Endothelial cell of hepatic sinusoid (primary cell): Measurements from ENCODE around the gene NEU4.
"Not testable (repeated sequence)": the region's sequence is repeated elsewhere in the genome, so short reads cannot be mapped to it uniquely, and the experiment has no call there.

Experiments used
- in situ Hi-C: cut with HindIII; loops from 2 replicates; pipeline ENCODE4 v1.10.0; 2017; ENCODE audit warnings: low sequenced_read_pairs

The NEU4 gene

DNA sequence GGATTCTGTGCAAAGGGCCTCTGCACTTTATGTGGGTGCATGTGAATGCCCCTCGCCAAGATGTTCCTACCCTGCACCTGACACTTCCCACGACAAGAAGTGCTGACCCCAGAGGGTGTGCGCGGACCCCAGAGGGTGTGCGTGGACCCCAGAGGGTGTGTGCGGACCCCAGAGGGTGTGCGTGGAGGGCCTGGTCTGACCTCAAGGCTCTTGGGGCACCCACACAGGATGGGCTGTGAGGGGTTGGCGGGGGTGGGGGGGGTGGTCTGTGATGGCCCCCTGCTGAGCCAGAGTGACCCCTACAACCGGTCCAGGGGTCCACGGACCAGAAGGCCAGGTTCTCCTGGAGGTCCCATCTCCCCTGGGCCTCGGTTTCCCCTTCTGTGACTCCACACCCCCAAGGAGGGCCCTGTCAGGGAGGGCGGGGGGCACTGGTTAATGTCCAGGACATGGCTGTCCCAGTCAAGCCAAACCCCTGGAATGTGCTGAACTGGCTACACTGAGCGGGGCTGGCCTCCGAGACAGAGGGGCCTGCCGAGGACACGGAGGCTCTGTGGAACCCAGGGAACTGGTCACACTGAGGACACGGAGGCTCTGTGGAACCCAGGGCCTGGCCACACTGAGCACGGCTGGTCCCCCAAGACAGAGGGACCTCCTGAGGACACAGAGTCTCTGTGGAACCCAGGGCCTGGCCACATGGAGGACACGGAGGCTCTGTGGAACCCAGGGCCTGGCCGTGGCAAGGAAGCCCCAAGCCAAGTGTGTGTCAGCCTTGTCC, 3.1 kb downstream of the NEU4 start:
- in situ Hi-C loops, result no loop called here

DNA sequence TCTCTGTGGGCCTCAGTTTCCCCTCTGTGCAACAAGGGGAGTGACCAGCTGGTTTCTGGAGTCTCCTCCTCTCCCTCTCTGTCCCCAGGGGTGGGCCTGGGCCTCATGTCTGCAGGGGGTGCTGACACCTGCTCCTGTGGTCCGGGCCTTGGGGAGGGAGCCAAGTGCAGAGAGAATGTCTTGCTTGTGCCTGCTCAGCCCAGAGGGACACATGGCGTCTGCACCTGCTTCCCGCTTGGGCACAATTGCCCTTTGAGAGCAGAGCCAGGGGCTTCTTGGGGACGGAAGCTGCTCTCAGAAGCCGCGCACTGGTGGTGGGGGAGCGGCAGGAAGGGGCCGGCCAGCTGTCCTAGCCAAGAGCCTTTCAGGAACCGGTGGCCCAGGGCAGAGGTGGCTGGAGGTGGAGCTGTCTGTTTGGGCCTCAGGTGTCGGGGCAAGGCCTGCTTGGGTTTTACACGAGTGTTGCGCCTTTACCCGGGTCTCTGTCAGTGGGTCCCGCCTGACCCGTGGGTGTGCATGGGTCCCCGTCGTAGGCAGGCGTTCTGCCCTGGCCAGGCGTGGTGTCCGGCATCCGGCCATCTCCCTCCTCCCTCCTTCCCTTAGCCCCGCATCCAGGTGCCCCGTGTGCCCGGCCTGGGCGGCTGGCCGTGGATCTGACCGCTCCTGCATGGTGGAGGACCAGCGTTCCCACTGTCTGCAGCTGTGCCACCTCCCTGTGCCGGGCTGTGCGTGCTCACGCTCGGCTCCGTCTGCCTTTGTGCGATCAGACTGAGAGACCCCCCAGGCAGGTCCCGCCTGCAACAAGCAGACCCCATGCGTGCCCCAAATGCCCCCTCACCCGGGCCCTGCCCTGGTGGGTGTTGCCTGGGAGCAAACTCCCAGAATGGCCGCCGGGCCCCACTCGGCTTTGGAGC, 4.0 kb downstream of the NEU4 start:
- in situ Hi-C loops, result no loop called here

- in situ Hi-C loops, result no loop called here
These were observed 4.8 kb downstream of the NEU4 start for GRCh38 chr2:241813644-241814392.

- in situ Hi-C loops, result no loop called here
These were observed 5.3 kb downstream of the NEU4 start for GRCh38 chr2:241814393-241814642.

GRCh38 chr2:241814643-241815476, 5.9 kb downstream of the NEU4 start:
- in situ Hi-C loops, result no loop called here

DNA sequence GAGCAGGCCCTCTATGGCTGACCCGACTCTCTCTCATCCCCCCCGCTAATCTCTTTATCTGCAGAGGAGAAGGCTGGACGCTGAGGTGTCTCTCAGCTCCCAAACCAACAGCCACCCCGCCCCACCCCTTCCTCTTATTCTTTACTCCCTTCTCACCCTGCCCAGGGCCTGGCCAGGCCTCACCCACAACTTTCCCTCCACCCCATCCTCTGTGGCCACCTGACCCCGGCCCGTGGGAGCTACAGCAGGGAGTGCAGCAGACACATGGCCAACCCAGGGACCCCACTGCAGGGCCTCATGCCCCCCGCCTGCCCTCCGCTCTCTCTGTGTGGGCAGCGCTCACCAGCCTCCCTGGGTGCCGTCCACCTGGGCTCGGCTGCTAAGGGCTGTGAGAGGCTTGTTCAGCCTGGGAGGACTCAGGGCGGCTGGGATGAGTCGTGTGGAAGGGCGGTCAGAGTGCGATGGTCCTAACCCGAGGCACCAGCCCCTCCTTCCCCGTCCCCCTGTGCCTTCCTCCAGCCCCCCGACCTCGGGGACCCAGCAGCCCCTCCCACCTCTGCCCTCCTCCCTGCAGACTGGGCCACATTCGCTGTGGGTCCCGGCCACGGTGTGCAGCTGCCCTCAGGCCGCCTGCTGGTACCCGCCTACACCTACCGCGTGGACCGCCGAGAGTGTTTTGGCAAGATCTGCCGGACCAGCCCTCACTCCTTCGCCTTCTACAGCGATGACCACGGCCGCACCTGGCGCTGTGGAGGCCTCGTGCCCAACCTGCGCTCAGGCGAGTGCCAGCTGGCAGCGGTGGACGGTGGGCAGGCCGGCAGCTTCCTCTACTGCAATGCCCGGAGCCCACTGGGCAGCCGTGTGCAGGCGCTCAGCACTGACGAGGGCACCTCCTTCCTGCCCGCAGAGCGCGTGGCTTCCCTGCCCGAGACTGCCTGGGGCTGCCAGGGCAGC, 6.8 kb downstream of the NEU4 start:
- in situ Hi-C loops, result no loop called here

GRCh38 chr2:241816431-241817121, 7.6 kb downstream of the NEU4 start:
- in situ Hi-C loops, result no loop called here

- in situ Hi-C loops, result no loop called here
These were observed 8.3 kb downstream of the NEU4 start for GRCh38 chr2:241817126-241817820.

GRCh38 chr2:241817821-241818215, 8.8 kb downstream of the NEU4 start:
- in situ Hi-C loops, result not testable (repeated sequence)

GRCh38 chr2:241818229-241818942, 9.4 kb downstream of the NEU4 start:
- in situ Hi-C loops, result no loop called here

GRCh38 chr2:241818943-241819270, 9.9 kb downstream of the NEU4 start:
- in situ Hi-C loops, result no loop called here

GRCh38 chr2:241819947-241820624, 11.1 kb downstream of the NEU4 start:
- in situ Hi-C loops, result not testable (repeated sequence)

GRCh38 chr2:241820625-241821384, 11.8 kb downstream of the NEU4 start:
- in situ Hi-C loops, result no loop called here

- in situ Hi-C loops, result no loop called here
These were observed 12.7 kb downstream of the NEU4 start for GRCh38 chr2:241821460-241822263.

- in situ Hi-C loops, result no loop called here
These were observed 13.3 kb downstream of the NEU4 start for GRCh38 chr2:241822264-241822623.
